Neural cell (in vitro differentiated cells): ENCODE data around the gene ATG3. TPM values are rescaled to one million over a fixed set of nuclear protein-coding genes. Genes with fewer than 3 reads are reported as not detected.
"Not testable (repeated sequence)": the region's sequence is repeated elsewhere in the genome, so short reads cannot be mapped to it uniquely, and the experiment has no call there.

Experiments used
- H2AFZ ChIP-seq: fragments of 200-600, 300-800 bp; sonication (generic), shearing (Covaris generic); 2 replicates; pipeline ENCODE4 v1.6.0; 2014; ENCODE audit warnings: low read depth, mild to moderate bottlenecking, antibody characterized with exemption, low read length, moderate library complexity
- H3F3A ChIP-seq: fragments of 200-600 bp; shearing (Covaris generic); 2 replicates; pipeline ENCODE4 v1.6.1; 2016; ENCODE audit warnings: mild to moderate bottlenecking, moderate library complexity, mixed read lengths, antibody characterized with exemption, low read length; ENCODE audit not compliant: insufficient read depth, poor library complexity, severe bottlenecking
- H3K27ac ChIP-seq: fragments of 200-600, 300-800 bp; sonication (generic), shearing (Covaris generic); 2 replicates; pipeline ENCODE4 v1.5.1; 2014; ENCODE audit warnings: mild to moderate bottlenecking, low read length, moderate library complexity
- H3K27me3 ChIP-seq: fragments of 300-800, 200-600 bp; sonication (generic), shearing (Covaris generic); 2 replicates; pipeline ENCODE4 v1.6.0; 2014; ENCODE audit warnings: mild to moderate bottlenecking, low read depth, low read length, moderate library complexity; ENCODE audit not compliant: insufficient read depth
- H3K36me3 ChIP-seq: fragments of 300-800, 200-600 bp; sonication (generic), shearing (Covaris generic); 2 replicates; pipeline ENCODE4 v1.5.1; 2014; ENCODE audit warnings: mild to moderate bottlenecking, antibody characterized with exemption, low read length, moderate library complexity; ENCODE audit not compliant: insufficient read depth
- H3K4me2 ChIP-seq: fragments of 300-800, 200-600 bp; sonication (generic), shearing (Covaris generic); 2 replicates; pipeline ENCODE4 v1.6.0; 2014; ENCODE audit warnings: mild to moderate bottlenecking, low read length
- H3K4me3 ChIP-seq: fragments of 300-800, 200-600 bp; sonication (generic), shearing (Covaris generic); 2 replicates; pipeline ENCODE4 v1.5.1; 2014; ENCODE audit warnings: mild to moderate bottlenecking, low read length, moderate library complexity
- H3K79me2 ChIP-seq: fragments of 200-600 bp; shearing (Covaris generic); replicated peaks from 2 replicates; pipeline ENCODE4 v1.6.0; 2014; ENCODE audit warnings: mild to moderate bottlenecking, low read length, moderate library complexity; ENCODE audit not compliant: insufficient read depth
- H3K9ac ChIP-seq: fragments of 300-800, 200-600 bp; sonication (generic), shearing (Covaris generic); 2 replicates; pipeline ENCODE4 v1.6.1; 2016; ENCODE audit warnings: mild to moderate bottlenecking, low read length, mixed read lengths
- H3K9me2 ChIP-seq: fragments of 200-600 bp; shearing (Covaris generic); 2 replicates; pipeline ENCODE4 v1.6.1; 2016; ENCODE audit warnings: mild to moderate bottlenecking, low read length, mixed read lengths; ENCODE audit not compliant: insufficient read depth
- H3K9me3 ChIP-seq: fragments of 200-600, 300-800 bp; sonication (generic), shearing (Covaris generic); 2 replicates; pipeline ENCODE4 v1.6.1; 2016; ENCODE audit warnings: mild to moderate bottlenecking, mixed run types, low read length, moderate library complexity, mixed read lengths
- H4K20me1 ChIP-seq: fragments of 200-600 bp; shearing (Covaris generic); 2 replicates; pipeline ENCODE4 v1.6.1; 2016; ENCODE audit warnings: mild to moderate bottlenecking, mixed run types; ENCODE audit not compliant: insufficient read depth
- CTCF ChIP-seq: fragments of 450-650 bp; IDR thresholded peaks from 2 replicates; pipeline ENCODE4 v1.5.1; 2014; ENCODE audit warnings: antibody characterized with exemption, mild to moderate bottlenecking, moderate library complexity; ENCODE audit not compliant: poor library complexity, severe bottlenecking
- EP300 ChIP-seq: fragments of 450-650 bp; conservative IDR thresholded peaks from 2 replicates; pipeline ENCODE4 v1.6.1; 2014; ENCODE audit warnings: antibody characterized with exemption, mild to moderate bottlenecking, moderate library complexity; ENCODE audit not compliant: poor library complexity, severe bottlenecking
- EZH2 ChIP-seq: fragments of 200-600, 300-800 bp; shearing (Covaris generic), sonication (generic); IDR thresholded peaks from 2 replicates; pipeline ENCODE4 v1.6.1; 2014; ENCODE audit warnings: antibody characterized with exemption, low read length, borderline replicate concordance, mild to moderate bottlenecking; ENCODE audit not compliant: insufficient read depth, poor library complexity, severe bottlenecking
- MXI1 ChIP-seq: fragments of 450-650 bp; conservative IDR thresholded peaks from 2 replicates; pipeline ENCODE4 v1.6.1; 2014; ENCODE audit warnings: antibody characterized with exemption, mild to moderate bottlenecking; ENCODE audit not compliant: poor library complexity, severe bottlenecking
- POLR2AphosphoS5 ChIP-seq: IDR thresholded peaks from 2 replicates; pipeline ENCODE4 v1.6.1; 2012
- RAD21 ChIP-seq: fragments of 450-650 bp; conservative IDR thresholded peaks from 2 replicates; pipeline ENCODE4 v1.6.1; 2014; ENCODE audit warnings: antibody characterized with exemption, mild to moderate bottlenecking, moderate library complexity
- REST ChIP-seq: IDR thresholded peaks from 2 replicates; pipeline ENCODE4 v1.6.1; 2012; ENCODE audit warnings: borderline replicate concordance
- SMC3 ChIP-seq: fragments of 450-650 bp; conservative IDR thresholded peaks from 2 replicates; pipeline ENCODE4 v1.6.1; 2014; ENCODE audit warnings: antibody characterized with exemption, mild to moderate bottlenecking, moderate library complexity; ENCODE audit not compliant: poor library complexity
- TAF1 ChIP-seq: IDR thresholded peaks from 2 replicates; pipeline ENCODE4 v1.6.1; 2012; ENCODE audit warnings: low read depth
- polyA plus RNA-seq: library from polyadenylated mRNA; depleted of rRNA; stranded (reverse); fragments of >200 nt; gene quantifications from 2 replicates; pipeline ENCODE4 v1.2.3, GENCODE V29; 2014

Gene ATG3
- polyA plus RNA-seq, 1 donor from 2014 or later = 49.3 TPM

DNA sequence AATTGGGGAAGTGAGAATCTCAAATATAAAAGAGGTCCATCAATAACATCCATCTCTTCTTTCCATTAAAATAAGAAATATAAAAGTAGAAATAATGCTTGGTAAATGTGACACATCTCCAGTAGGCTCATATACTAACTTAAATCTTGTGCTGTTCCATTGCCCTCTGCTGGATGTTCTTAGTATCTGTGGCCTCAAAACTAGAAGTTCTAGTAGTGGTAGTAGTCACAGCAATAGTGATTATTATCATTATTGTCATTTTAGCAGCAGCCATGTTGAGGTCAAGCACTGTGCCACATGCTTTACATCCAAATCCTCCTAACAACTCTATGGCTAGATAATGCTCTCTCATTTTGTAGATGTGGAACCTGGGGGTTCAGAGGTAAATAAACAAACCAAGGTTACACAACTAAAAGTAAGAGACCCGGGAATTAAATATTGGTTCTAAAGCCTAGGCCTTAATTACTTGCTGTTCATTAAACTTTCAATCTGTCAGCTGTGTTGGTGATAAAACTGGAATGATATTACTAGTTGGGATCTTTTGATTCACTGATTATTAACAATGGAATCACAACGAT is 42.2 kb downstream of the ATG3 start:
- no peak overlapping the region for H3K4me3 ChIP-seq
- no peaks in the 10 kb centered on the region for H3K79me2 ChIP-seq
- H3K4me2 ChIP-seq = no peak overlapping the region
- H4K20me1 ChIP-seq = no peaks in the 10 kb centered on the region
- no peak overlapping the region for H2AFZ ChIP-seq
- H3K27me3 ChIP-seq = no peaks in the 10 kb centered on the region
- H3K9me2 ChIP-seq = no peaks in the 10 kb centered on the region
- TF ChIP-seq TAF1 (no peak), RAD21 (peak; percentile 88), POLR2AphosphoS5 (no peak), REST (no peak), CTCF (peak; percentile 85), SMC3 (peak; percentile 93), EP300 (no peak), EZH2 (no peak), MXI1 (no peak)
- no peaks in the 10 kb centered on the region for H3K36me3 ChIP-seq
- no peaks in the 10 kb centered on the region for H3F3A ChIP-seq
- no peaks in the 10 kb centered on the region for H3K9me3 ChIP-seq
- no peak overlapping the region for H3K9ac ChIP-seq
- H3K27ac ChIP-seq = no peak overlapping the region

GRCh38 chr3:112518970-112519369 is 42.8 kb downstream of the ATG3 start:
- H3K9ac ChIP-seq, H4K20me1 ChIP-seq, H3K27me3 ChIP-seq, H3F3A ChIP-seq, H3K27ac ChIP-seq, H3K36me3 ChIP-seq, H3K4me2 ChIP-seq, H3K9me2 ChIP-seq, H2AFZ ChIP-seq, H3K4me3 ChIP-seq, H3K9me3 ChIP-seq, H3K79me2 ChIP-seq: not testable (repeated sequence)
